Stimulated activated CD4-positive, alpha-beta T cell treated with anti-CD3 and anti-CD28 coated beads, TNF-alpha, amount 100 ng/mL, for 4 hours (primary cell): ENCODE results near the gene CFAP47.
"Not testable (repeated sequence)": the region's sequence is repeated elsewhere in the genome, so short reads cannot be mapped to it uniquely, and the experiment has no call there.

Source experiments
- DNase-seq, 3 experiments: peaks; one replicate each; pipeline ENCODE4 v3.0.0-alpha.2; 2020; ENCODE audit warnings: low read depth in 3 of 3

Gene CFAP47

DNA sequence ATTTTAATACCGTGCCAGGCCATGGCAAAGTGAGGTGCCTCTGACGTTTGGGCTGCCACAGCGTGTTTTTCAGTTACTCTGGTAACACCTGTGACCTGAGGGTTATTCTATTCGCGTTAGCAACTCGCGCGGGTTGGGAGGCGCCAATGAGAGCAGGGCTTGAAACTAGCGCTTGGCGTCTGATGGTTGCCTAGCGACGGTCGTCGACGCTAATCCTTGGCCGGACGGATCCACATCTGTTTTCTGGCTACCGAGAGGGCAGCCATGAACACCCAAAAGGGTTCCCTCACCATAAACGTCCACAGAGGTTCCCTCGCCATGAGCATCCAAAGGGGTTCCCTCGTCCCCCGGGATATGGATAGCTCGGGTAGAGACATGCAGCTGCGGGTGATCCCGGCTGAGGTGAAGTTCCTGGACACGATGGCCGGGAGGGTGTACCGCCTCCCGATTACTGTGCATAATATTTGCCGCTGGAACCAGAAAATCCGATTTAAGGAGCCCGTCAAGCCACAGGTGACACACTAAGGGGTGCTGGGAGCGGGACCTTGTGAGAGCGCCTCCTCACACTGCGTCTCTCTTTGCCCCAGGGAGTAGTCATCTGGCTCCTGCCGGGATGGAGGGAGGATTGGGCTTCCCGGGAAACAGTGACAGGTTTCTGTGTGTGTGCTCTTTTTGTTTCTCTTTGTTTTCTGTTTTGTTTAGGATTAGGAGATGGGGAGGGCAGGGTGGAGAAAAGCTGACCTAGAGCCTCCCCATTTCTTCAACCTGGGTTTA is at the start of gene CFAP47:
Gene CFAP47 (plus strand): TSS at position 199 of the 774 bp plus-strand sequence. CDS start 66 bp downstream, at position 265.
- no peak for DNase-seq

DNA sequence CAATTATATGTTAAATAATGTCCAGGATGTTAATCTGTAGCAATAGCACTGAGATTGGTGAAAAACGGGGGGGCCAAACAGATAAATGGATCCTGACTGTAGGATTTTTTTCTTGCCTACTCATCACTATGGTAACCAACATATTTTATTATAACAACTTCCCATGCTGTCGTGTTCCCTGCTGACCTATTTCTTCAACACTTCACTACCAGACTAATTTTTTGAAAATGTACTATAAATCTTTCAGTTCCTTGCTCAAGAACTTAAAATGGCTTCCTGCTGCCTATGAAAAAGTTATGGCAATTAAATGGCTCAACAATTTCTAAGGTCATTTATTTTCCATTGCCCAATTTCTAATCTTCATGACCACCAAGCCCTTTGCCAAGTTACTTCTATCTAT is 38.9 kb upstream of the CFAP47 start:
- DNase-seq = no peak

DNA sequence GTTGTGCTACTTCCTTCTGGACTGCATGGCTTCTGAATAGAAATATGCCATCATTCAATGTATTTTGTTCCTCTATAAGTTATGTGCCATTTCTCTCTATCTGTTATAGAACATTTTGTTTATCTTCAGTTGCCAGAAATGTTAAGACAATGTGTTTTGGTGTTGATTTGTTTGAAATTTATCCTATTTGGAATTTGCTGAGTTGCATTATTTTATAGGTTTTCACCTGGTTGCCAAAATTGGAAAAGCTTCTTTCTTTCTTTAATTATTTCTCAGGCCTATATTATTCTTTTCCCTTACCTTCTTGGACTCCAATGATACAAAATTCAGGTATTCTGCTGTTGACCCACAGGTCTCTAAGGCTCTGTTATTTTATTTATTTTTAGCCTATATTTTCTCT is 33.4 kb upstream of the CFAP47 start:
- no peak for DNase-seq

DNA sequence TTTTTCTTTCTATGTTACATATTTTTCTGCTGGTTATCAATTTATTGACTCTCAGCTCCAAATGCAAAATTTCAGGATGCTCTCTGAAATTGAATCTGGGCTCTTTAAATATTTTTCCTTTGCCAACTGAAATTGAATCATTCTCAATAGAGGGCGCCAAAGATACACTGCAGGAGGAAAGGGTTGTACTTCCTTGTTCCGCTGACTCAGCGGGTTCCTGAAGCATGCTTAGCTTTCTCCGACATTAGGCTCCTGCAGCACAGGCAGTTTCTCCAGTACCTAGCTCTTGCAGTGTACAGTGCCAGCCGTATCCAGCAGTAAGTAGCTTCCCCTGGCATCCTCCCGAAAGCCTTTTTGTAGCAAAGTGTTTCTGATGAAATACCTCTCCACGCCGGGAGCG is 28.8 kb upstream of the CFAP47 start:
- no peak for DNase-seq

DNA sequence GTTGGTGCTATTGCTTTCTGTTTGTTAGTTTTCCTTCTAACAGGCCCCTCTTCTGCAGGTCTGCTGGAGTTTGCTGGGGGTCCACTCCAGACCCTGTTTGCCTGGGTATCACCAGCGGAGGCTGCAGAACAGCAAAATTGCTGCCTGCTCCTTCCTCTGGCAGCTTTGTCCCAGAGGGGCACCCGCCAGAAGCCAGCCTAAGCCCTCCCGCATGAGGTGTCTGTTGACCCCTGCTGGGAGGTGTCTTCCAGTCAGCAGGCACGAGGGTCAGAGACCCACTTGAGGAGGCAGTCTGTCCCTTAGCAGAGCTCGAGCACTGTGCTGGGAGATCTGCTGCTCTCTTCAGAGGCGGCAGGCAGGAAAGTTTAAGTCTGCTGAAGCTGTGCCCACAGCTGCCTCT is 67.3 kb downstream of the CFAP47 start:
- DNase-seq = not testable (repeated sequence)

- DNase-seq = no peak
Measured at GRCh38 chrX:36007207-36007606, 87.7 kb downstream of the CFAP47 start.

- DNase-seq = no peak
Measured at GRCh38 chrX:36019125-36019524, 99.6 kb downstream of the CFAP47 start.

- DNase-seq = no peak
Measured at GRCh38 chrX:36035550-36035949, 116.0 kb downstream of the CFAP47 start.

GRCh38 chrX:36062778-36063177 is 143.2 kb downstream of the CFAP47 start:
- DNase-seq = no peak

- DNase-seq = no peak
Measured at GRCh38 chrX:36071061-36071460, 151.5 kb downstream of the CFAP47 start.

GRCh38 chrX:36075009-36075408 is 155.5 kb downstream of the CFAP47 start:
- DNase-seq = not testable (repeated sequence)

GRCh38 chrX:36083256-36083655 is 163.7 kb downstream of the CFAP47 start:
- DNase-seq = no peak

GRCh38 chrX:36087366-36087765 is 167.8 kb downstream of the CFAP47 start:
- DNase-seq = no peak

DNA sequence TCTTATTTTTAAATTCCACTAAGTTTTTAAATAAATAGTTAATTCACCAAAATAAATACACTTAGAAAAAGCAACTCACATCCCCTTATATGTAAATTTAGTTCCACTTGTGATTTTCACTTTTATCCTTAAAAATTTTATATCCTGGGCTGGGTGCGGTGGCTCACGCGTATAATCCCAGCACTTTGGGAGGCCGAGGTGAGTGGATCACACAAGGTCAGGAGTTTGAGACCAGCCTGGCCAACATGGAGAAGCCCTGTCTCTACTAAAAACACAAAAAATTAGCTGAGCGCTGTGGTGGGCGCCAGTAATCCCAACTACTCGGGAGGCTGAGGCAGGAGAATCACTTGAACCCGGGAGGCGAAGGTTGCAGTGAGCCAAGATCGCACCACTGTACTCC is 169.4 kb downstream of the CFAP47 start:
- DNase-seq = not testable (repeated sequence)

DNA sequence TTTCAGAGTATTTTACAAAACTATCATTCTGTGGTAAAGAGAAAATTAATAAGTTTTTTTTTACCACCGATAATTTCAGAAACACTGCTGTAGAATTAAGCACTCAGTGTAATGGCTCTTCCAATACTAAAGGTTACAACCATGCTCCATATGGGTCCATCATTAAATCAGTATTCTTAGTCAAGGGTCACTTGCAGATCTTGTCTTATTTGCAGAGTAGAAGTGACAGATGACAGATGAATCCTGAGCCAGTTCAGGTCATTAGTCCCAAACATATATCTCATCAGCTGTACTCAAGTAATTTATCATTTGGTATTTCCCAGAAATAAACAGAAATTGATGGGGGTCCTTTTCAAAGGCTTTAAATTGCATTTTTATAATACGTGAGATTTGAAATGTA is 182.9 kb downstream of the CFAP47 start:
- no peak for DNase-seq

GRCh38 chrX:36116222-36116621 is 196.7 kb downstream of the CFAP47 start:
- no peak for DNase-seq

DNA sequence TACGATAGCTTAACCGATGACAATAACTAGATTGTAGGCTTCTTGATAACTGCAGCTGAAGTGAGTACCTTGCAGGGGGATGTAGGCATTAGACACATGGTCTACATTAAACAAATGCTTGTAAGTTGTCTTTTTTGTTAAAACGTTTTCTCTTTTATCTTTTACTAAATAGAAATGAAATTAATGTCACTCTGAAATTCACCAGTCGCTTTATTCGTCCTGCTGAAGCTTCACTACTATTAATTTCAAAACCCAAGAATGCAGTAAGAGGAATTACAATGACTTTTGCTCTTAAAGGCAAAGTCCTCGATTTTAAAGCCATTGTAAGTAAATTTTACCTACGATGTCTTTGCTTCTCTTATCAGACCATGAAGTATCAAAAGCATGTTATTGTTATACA is 239.7 kb downstream of the CFAP47 start:
- no peak for DNase-seq

- DNase-seq = no peak
Measured at GRCh38 chrX:36160081-36160480, 240.5 kb downstream of the CFAP47 start.

GRCh38 chrX:36198575-36198974 is 279.0 kb downstream of the CFAP47 start:
- DNase-seq = no peak

- DNase-seq = no peak
Measured at GRCh38 chrX:36199928-36200327, 280.4 kb downstream of the CFAP47 start.

GRCh38 chrX:36214924-36215323 is 295.4 kb downstream of the CFAP47 start:
- no peak for DNase-seq

DNA sequence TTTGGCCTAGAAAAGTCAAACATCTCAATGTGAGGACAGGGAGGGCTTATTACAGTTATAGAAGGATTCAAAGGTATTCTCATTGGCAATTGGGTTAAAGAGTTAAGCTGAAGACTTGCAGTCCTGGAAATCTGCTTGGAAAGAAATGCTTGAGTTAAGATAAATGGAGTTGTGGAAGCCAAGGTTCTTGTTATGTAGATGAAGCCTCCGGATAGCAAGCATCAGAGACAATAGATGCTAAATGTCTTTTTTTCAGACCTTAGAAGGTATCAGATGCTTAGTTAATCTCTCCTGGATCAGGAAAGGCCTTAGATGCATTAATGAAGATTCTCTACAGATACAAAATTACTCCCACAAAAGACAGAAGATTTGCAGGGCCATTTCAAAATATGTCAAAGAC is 299.3 kb downstream of the CFAP47 start:
- DNase-seq = no peak

- not testable (repeated sequence) for DNase-seq
Measured at GRCh38 chrX:36234840-36235528, 315.4 kb downstream of the CFAP47 start.
